HCT116 (cell line): Measurements from ENCODE around the gene GTPBP10. TPM values are rescaled to one million over a fixed set of nuclear protein-coding genes. Genes with fewer than 3 reads are reported as not detected.

Experiments used
- ATAC-seq: fragments of 200-7000 bp; cut with Tn5 transposase; 2 replicates; pipeline ENCODE4 v1.9.1; 2020; ENCODE audit warnings: mild to moderate bottlenecking, moderate library complexity
- BruUV-seq: library from RNA; stranded (reverse); fragments of 400-500 nt; replicated peaks from 2 replicates; lab custom pipeline; 2021; lab: Mats Ljungman, UMichigan
- CTCF ChIA-PET: fragments of 300-600 bp; sonication (Branson Sonifier 250); formaldehyde crosslinking; loops from one replicate; lab custom pipeline; 2021; ENCODE audit warnings: antibody characterized with exemption; lab: Charles Lee
- POLR2A ChIA-PET: fragments of 300-600, 350-600 bp; sonication (Branson Sonifier 250); formaldehyde crosslinking; loops from one replicate; lab custom pipeline; 2021; ENCODE audit warnings: antibody characterized with exemption; lab: Charles Lee
- RAD21 ChIA-PET, 2 experiments: fragments of 300-600 bp; sonication (Branson Sonifier 250); formaldehyde crosslinking; loops; one replicate each; lab custom pipeline; 2023; ENCODE audit warnings: low total read pairs in 2 of 2; ENCODE audit not compliant: uncharacterized antibody in 2 of 2, unreplicated experiment in 2 of 2, low non-redundant PET in 1 of 2; lab: Charles Lee
- DNase-seq: peaks from one replicate; pipeline ENCODE4 v3.0.0-alpha.2; 2010; ENCODE audit warnings: low read depth, low spot score
- H2AFZ ChIP-seq: fragments of 200-600 bp; shearing (Covaris generic), sonication (generic); 2 replicates; pipeline ENCODE4 v1.6.1; 2017; ENCODE audit warnings: low read depth, mixed run types, mixed read lengths, antibody characterized with exemption, low read length; ENCODE audit not compliant: poor library complexity, severe bottlenecking
- H3K27ac ChIP-seq: 2 replicates; pipeline ENCODE4 v1.5.1; 2012; ENCODE audit warnings: low read depth, low read length
- H3K27me3 ChIP-seq: fragments of 200-600 bp; sonication (generic); 2 replicates; pipeline ENCODE4 v1.6.1; 2016; ENCODE audit warnings: mixed run types, low read length, mixed read lengths; ENCODE audit not compliant: insufficient read depth
- H3K36me3 ChIP-seq, 2 experiments: fragments of 200-500 bp in 1 of 2; fragments of 200-600 bp in 1 of 2; sonication (Bioruptor generic) in 1 of 2; sonication (generic) in 1 of 2; 2 replicates each; pipeline versions ENCODE4 v1.5.1 to v1.6.1; 2014 to 2016; ENCODE audit warnings: low read length in 2 of 2, inconsistent platforms in 1 of 2, mixed read lengths in 1 of 2, mixed run types in 1 of 2; ENCODE audit not compliant: insufficient read depth in 2 of 2, control insufficient read depth in 1 of 2
- H3K4me1 ChIP-seq, 2 experiments: fragments of 200-600 bp in 1 of 2; sonication (generic) in 1 of 2; 2 replicates each; pipeline versions ENCODE4 v1.5.1 to v1.6.1; 2012 to 2017; ENCODE audit warnings: low read length in 2 of 2, inconsistent platforms in 1 of 2, mild to moderate bottlenecking in 1 of 2, mixed read lengths in 1 of 2, mixed run types in 1 of 2, moderate library complexity in 1 of 2; ENCODE audit not compliant: insufficient read depth in 2 of 2, control insufficient read depth in 1 of 2
- H3K4me2 ChIP-seq: fragments of 200-600 bp; sonication (generic); 2 replicates; pipeline ENCODE4 v1.6.1; 2017; ENCODE audit warnings: mixed run types, low read length, mixed read lengths
- H3K4me3 ChIP-seq, 2 experiments: fragments of 200-600 bp in 1 of 2; sonication (generic) in 1 of 2; replicated peaks in 1 of 2; 2 replicates each; pipeline ENCODE4 v1.5.1; 2011 to 2016; ENCODE audit warnings: low read length in 2 of 2, control low read depth in 1 of 2, low read depth in 1 of 2, mild to moderate bottlenecking in 1 of 2, mixed read lengths in 1 of 2, mixed run types in 1 of 2
- H3K79me2 ChIP-seq: fragments of 200-600 bp; sonication (generic); 2 replicates; pipeline ENCODE4 v1.6.1; 2017; ENCODE audit warnings: mild to moderate bottlenecking, mixed run types, low read length, moderate library complexity, mixed read lengths; ENCODE audit not compliant: insufficient read depth
- H3K9ac ChIP-seq: fragments of 200-600 bp; sonication (generic); 2 replicates; pipeline ENCODE4 v1.6.1; 2016; ENCODE audit warnings: low read length, mixed read lengths
- H3K9me2 ChIP-seq: fragments of 200-600 bp; sonication (generic), shearing (Covaris generic); 2 replicates; pipeline ENCODE4 v1.6.1; 2017; ENCODE audit warnings: mixed run types, mild to moderate bottlenecking, moderate library complexity; ENCODE audit not compliant: insufficient read depth
- H3K9me3 ChIP-seq, 2 experiments: fragments of 200-500 bp in 1 of 2; fragments of 200-600 bp in 1 of 2; sonication (Bioruptor generic) in 1 of 2; sonication (generic) in 1 of 2; 2 replicates each; pipeline ENCODE4 v1.6.1; 2014 to 2017; ENCODE audit warnings: low read length in 2 of 2, mixed read lengths in 2 of 2, inconsistent platforms in 1 of 2, low read depth in 1 of 2, mild to moderate bottlenecking in 1 of 2, mixed run types in 1 of 2, moderate library complexity in 1 of 2; ENCODE audit not compliant: control insufficient read depth in 1 of 2, insufficient read depth in 1 of 2
- H4K20me1 ChIP-seq: fragments of 200-600 bp; sonication (generic), shearing (Covaris generic); 2 replicates; pipeline ENCODE4 v1.6.1; 2017; ENCODE audit warnings: mixed run types, mild to moderate bottlenecking, moderate library complexity; ENCODE audit not compliant: insufficient read depth
- ATF3 ChIP-seq: IDR thresholded peaks from 2 replicates; pipeline ENCODE4 v1.6.1; 2012
- POLR2AphosphoS5 ChIP-seq: IDR thresholded peaks from 2 replicates; pipeline ENCODE4 v1.6.1; 2011; ENCODE audit warnings: mild to moderate bottlenecking, low read depth, low read length, moderate library complexity
- YY1 ChIP-seq: IDR thresholded peaks from 2 replicates; pipeline ENCODE4 v1.6.1; 2011; ENCODE audit warnings: low read length, low read depth, moderate library complexity, mild to moderate bottlenecking; ENCODE audit not compliant: insufficient replicate concordance; ENCODE audit errors: extremely low read depth
- ZFX ChIP-seq: fragments of 450-650 bp; IDR thresholded peaks from 2 replicates; pipeline ENCODE4 v1.6.1; 2017
- intact Hi-C: fragments of 100-400 bp; cut with micrococcal nuclease; formaldehyde crosslinking; loops from 2 replicates; pipeline ENCODE4 v1.10.0; 2022
- total RNA-seq: library from RNA; stranded (reverse); gene quantifications from one replicate; pipeline ENCODE4 v1.2.1, GENCODE V29; 2021; ENCODE audit not compliant: unreplicated experiment

Gene GTPBP10
- total RNA-seq, 1 experiment from 2014 or later = 36.7 TPM

- RAD21 ChIA-PET = no interaction called here
Measured at GRCh38 chr7:90390926-90391325, 44.4 kb downstream of the GTPBP10 start.

GRCh38 chr7:90391488-90391887, 45.0 kb downstream of the GTPBP10 start:
- TF ChIP-seq POLR2AphosphoS5 (no peak), ATF3 (no peak)
- Histone ChIP-seq H4K20me1 (no peaks in the 10 kb centered on the region), H3K27me3 (no peaks in the 10 kb centered on the region), H3K79me2 (no peaks in the 10 kb centered on the region), H3K9me2 (no peaks in the 10 kb centered on the region), H3K4me2 (no peak overlapping the region), H2AFZ (no peak overlapping the region), H3K9me3 (no peaks in the 10 kb centered on the region), H3K4me1 (no peaks in the 10 kb centered on the region), H3K27ac (no peak overlapping the region), H3K9ac (no peak overlapping the region), H3K36me3 (no peaks in the 10 kb centered on the region), H3K4me3 (no peak overlapping the region)
- RAD21 ChIA-PET = no interaction called here
- DNase-seq (no peak), ATAC-seq (no peak)
- intact Hi-C loops = no loop called here
- CTCF ChIA-PET = no interaction called here
- no TSS peak for BruUV-seq
- POLR2A ChIA-PET = no interaction called here

More at GRCh38 chr7:90390926-90391325, 44.4 kb downstream of the GTPBP10 start:
- DNase-seq (no peak), ATAC-seq (no peak)
- no peak for TF ChIP-seq ZFX
- no peak for TF ChIP-seq YY1
- Histone ChIP-seq H2AFZ (no peak overlapping the region), H3K79me2 (no peaks in the 10 kb centered on the region), H3K4me2 (no peak overlapping the region), H3K9ac (no peak overlapping the region), H3K4me1 (no peaks in the 10 kb centered on the region), H3K27ac (no peak overlapping the region), H3K36me3 (no peaks in the 10 kb centered on the region), H3K9me3 (no peaks in the 10 kb centered on the region), H3K4me3 (no peak overlapping the region), H3K9me2 (no peaks in the 10 kb centered on the region), H4K20me1 (no peaks in the 10 kb centered on the region), H3K27me3 (no peaks in the 10 kb centered on the region)
- CTCF ChIA-PET = no interaction called here
- POLR2A ChIA-PET = no interaction called here
- no TSS peak for BruUV-seq
- intact Hi-C loops = no loop called here
